Gastrocnemius medialis (tissue), 4 donors: ENCODE measurements around the gene GGT6.

Source experiments
- POLR2A ChIP-seq, 2 donors: fragments of 450-650 bp; IDR thresholded peaks; one replicate each; pipeline ENCODE4 v1.6.1; 2017; ENCODE audit warnings: antibody characterized with exemption in 2 of 2, mild to moderate bottlenecking in 2 of 2, moderate library complexity in 2 of 2
- TF ChIP-seq, protein P1 (sequence below), 5 experiments: fragments of 450-650 bp in 3 of 5; fragments of 200-600 bp in 2 of 5; sonication (generic) in 2 of 5; IDR thresholded peaks in 4 of 5; conservative IDR thresholded peaks in 1 of 5; 1 replicate in 4 of 5; 2 replicates in 1 of 5; pipeline ENCODE4 v1.5.1; 2016 to 2019; ENCODE audit warnings: antibody characterized with exemption in 5 of 5, mild to moderate bottlenecking in 3 of 5, moderate library complexity in 3 of 5

DNA sequence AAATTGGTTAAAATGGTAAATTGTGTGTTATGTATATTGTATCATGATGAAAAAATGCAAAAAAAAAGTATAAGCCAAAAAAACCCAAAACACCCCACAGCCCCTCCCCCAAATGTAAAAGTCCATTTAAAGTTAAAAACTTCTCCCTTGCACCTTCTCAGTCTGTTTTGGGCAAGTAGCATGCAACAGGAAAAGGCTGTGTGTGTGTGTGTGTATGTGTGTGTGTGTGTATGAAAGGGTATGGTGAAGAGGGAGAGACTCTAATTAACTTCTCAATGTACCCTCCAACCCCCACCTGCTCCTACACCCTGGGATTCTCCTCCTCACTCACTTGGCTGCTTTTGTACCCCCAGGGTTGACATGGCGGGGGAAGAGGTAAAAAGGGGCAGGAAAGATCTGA lies 9.2 kb upstream of the GGT6 start:
- TF ChIP-seq, protein P1, sequence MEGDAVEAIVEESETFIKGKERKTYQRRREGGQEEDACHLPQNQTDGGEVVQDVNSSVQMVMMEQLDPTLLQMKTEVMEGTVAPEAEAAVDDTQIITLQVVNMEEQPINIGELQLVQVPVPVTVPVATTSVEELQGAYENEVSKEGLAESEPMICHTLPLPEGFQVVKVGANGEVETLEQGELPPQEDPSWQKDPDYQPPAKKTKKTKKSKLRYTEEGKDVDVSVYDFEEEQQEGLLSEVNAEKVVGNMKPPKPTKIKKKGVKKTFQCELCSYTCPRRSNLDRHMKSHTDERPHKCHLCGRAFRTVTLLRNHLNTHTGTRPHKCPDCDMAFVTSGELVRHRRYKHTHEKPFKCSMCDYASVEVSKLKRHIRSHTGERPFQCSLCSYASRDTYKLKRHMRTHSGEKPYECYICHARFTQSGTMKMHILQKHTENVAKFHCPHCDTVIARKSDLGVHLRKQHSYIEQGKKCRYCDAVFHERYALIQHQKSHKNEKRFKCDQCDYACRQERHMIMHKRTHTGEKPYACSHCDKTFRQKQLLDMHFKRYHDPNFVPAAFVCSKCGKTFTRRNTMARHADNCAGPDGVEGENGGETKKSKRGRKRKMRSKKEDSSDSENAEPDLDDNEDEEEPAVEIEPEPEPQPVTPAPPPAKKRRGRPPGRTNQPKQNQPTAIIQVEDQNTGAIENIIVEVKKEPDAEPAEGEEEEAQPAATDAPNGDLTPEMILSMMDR (IDR thresholded peaks at IDR 0.05 in 4 of 5, conservative IDR thresholded peaks at IDR 0.05 in 1 of 5) = no peak
- no peak for TF ChIP-seq POLR2A (IDR thresholded peaks at IDR 0.05)
